Erythroblast (primary cell): ENCODE results near the gene MICOS13.

ENCODE experiments used
- GATA1 ChIP-seq: IDR thresholded peaks from 2 replicates; pipeline ENCODE4 v1.6.1; 2011; ENCODE audit warnings: low read depth, mild to moderate bottlenecking, control low read depth, low read length, moderate library complexity
- POLR2A ChIP-seq: IDR thresholded peaks from 2 replicates; pipeline ENCODE4 v1.6.1; 2011; ENCODE audit warnings: mild to moderate bottlenecking, low read length

- no peak for TF ChIP-seq POLR2A
- no peak for TF ChIP-seq GATA1
Measured at GRCh38 chr19:5661483-5661882, 18.8 kb downstream of the MICOS13 start.
